ENCODE results near the gene FUT2. TPM values are rescaled to one million over a fixed set of nuclear protein-coding genes. Genes with fewer than 3 reads are reported as not detected.

Gene FUT2
- total and polyA plus RNA-seq, 10 donors: 0.17 to 1.2 (median 0.38) TPM; not detected in 5

DNA sequence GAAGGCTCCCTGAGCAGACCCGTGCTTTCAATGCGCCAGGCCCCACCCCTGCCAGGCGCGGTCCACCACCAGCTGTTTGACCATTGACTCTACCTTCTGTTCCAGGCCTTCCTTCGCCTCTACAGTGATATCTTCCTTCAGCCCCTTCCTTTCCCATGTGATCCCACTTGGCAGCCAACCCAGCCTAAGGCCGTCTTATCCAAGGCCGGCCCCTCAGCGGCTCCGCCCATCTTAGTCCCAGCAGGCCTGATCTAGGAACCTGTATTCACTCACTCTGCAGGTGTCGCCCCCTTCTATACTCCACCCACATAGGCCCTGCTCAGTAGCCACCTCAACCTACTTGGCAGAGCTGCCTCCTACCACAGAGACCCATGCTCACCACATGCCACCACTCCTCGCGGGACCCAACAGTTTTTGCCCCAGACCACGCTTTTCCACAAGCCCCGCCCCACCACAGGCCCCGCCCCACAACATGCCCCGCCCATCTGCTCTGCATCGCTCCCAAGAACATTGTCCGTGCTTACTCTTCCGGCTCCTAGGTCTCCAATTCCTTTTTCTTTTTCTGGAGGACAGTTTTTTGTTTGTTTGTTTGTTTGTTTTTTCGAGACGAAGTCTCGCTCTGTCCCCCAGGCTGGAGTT is 41.7 kb downstream of the FUT2 start:
- intact Hi-C loops (cut with DNase I; ENCODE audit: low total_unique reads): no loop called here
- Histone ChIP-seq H3K27me3 (replicated peaks in 1 of 7) (peaks cover 0 to 27% (median 20%) of the 10 kb centered on the region in 7 donors), H3K27ac (peak overlapping the region in 3 of 8 donors; percentile 0 to 84 (median 5)), H3K4me1 (peaks cover 0 to 55% (median 28%) of the 10 kb centered on the region in 6 donors), H3K9me3 (no peaks in the 10 kb centered on the region), H3K4me3 (peak overlapping the region in 5 of 8 donors; percentile 59 to 83 (median 63)), H3K36me3 (peaks cover 0 to 30% (median 0%) of the 10 kb centered on the region in 6 donors)
- no peak for DNase-seq
- TF ChIP-seq, protein P1, sequence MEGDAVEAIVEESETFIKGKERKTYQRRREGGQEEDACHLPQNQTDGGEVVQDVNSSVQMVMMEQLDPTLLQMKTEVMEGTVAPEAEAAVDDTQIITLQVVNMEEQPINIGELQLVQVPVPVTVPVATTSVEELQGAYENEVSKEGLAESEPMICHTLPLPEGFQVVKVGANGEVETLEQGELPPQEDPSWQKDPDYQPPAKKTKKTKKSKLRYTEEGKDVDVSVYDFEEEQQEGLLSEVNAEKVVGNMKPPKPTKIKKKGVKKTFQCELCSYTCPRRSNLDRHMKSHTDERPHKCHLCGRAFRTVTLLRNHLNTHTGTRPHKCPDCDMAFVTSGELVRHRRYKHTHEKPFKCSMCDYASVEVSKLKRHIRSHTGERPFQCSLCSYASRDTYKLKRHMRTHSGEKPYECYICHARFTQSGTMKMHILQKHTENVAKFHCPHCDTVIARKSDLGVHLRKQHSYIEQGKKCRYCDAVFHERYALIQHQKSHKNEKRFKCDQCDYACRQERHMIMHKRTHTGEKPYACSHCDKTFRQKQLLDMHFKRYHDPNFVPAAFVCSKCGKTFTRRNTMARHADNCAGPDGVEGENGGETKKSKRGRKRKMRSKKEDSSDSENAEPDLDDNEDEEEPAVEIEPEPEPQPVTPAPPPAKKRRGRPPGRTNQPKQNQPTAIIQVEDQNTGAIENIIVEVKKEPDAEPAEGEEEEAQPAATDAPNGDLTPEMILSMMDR (IDR thresholded peaks at IDR 0.05 in 8 of 11, conservative IDR thresholded peaks at IDR 0.05 in 3 of 11): no peak
- no peak for TF ChIP-seq POLR2A (IDR thresholded peaks at IDR 0.05)
- TF ChIP-seq POLR2AphosphoS5 (IDR thresholded peaks at IDR 0.05): peak in 1 of 3 donors; percentile 56
- 65 to 80% (median 73%) methylated on average over 22 of the region's 22 CpGs for WGBS, 5 donors

- intact Hi-C loops (cut with DNase I; ENCODE audit: low total_unique reads): no loop called here
- WGBS, 5 donors: 2 to 3% (median 2%) methylated on average over 53 to 96 of the region's 96 CpGs
- peaks cover 0 to 18% (median 0%) of the 10 kb centered on the region in 6 donors for H3K36me3 ChIP-seq
- H3K4me1 ChIP-seq: peaks cover 0 to 55% (median 28%) of the 10 kb centered on the region in 6 donors
- TF ChIP-seq POLR2A (IDR thresholded peaks at IDR 0.05) (peak in 1 of 3 donors; percentile 29), POLR2AphosphoS5 (IDR thresholded peaks at IDR 0.05) (peak; percentile 28 to 69 (median 54))
- TF ChIP-seq, protein P1 (IDR thresholded peaks at IDR 0.05 in 8 of 11, conservative IDR thresholded peaks at IDR 0.05 in 3 of 11): peak in 6 of 11 experiments; percentile 50 to 68 (median 56)
- peaks cover 0 to 27% (median 20%) of the 10 kb centered on the region in 7 donors for H3K27me3 ChIP-seq (replicated peaks in 1 of 7)
- no peaks in the 10 kb centered on the region for H3K9me3 ChIP-seq
- H3K4me3 ChIP-seq: peak overlapping the region; percentile 50 to 83 (median 62)
- H3K27ac ChIP-seq: peak overlapping the region; percentile 66 to 85 (median 81)
- DNase-seq: peak; percentile 97
Measured at GRCh38 chr19:48738557-48739403, 43.0 kb downstream of the FUT2 start.

- peaks cover 0 to 58% (median 28%) of the 10 kb centered on the region in 6 donors for H3K4me1 ChIP-seq
- H3K9me3 ChIP-seq: no peaks in the 10 kb centered on the region
- peak overlapping the region; percentile 66 to 85 (median 81) for H3K27ac ChIP-seq
- H3K4me3 ChIP-seq: peak overlapping the region; percentile 50 to 83 (median 62)
- 4 to 10% (median 8%) methylated on average over 33 to 51 of the region's 51 CpGs for WGBS, 5 donors
- no peak for DNase-seq
- TF ChIP-seq POLR2AphosphoS5 (IDR thresholded peaks at IDR 0.05) (no peak), POLR2A (IDR thresholded peaks at IDR 0.05) (no peak)
- TF ChIP-seq, protein P1 (IDR thresholded peaks at IDR 0.05 in 8 of 11, conservative IDR thresholded peaks at IDR 0.05 in 3 of 11): no peak
- H3K36me3 ChIP-seq: peaks cover 0 to 10% (median 0%) of the 10 kb centered on the region in 6 donors
- intact Hi-C loops (cut with DNase I; ENCODE audit: low total_unique reads): no loop called here
- peaks cover 0 to 27% (median 20%) of the 10 kb centered on the region in 7 donors for H3K27me3 ChIP-seq (replicated peaks in 1 of 7)
Measured at GRCh38 chr19:48739404-48740163, 43.8 kb downstream of the FUT2 start.
